SK-N-MC (cell line): ENCODE results near the gene AFF3.

Source experiments
- DNase-seq: peaks from one replicate; pipeline ENCODE4 v3.0.0-alpha.2; 2011; ENCODE audit warnings: low read depth, low spot score
- H3K27ac ChIP-seq: fragments of 200-600 bp; sonication (generic); 2 replicates; pipeline ENCODE4 v1.5.1; 2016; ENCODE audit warnings: mixed run types
- H3K36me3 ChIP-seq: fragments of 200-600 bp; sonication (generic); 2 replicates; pipeline ENCODE4 v1.6.1; 2017; ENCODE audit warnings: antibody characterized with exemption, low read length, mixed read lengths; ENCODE audit not compliant: insufficient read depth
- H3K4me3 ChIP-seq: fragments of 200-600 bp; sonication (generic); 2 replicates; pipeline ENCODE4 v1.5.1; 2016
- H3K9ac ChIP-seq: fragments of 200-600 bp; sonication (generic); 2 replicates; pipeline ENCODE4 v1.8.0; 2017; ENCODE audit warnings: mixed run types, mixed read lengths; ENCODE audit not compliant: insufficient read length
- H3K9me3 ChIP-seq: fragments of 200-600 bp; sonication (generic); 2 replicates; pipeline ENCODE4 v1.6.1; 2017; ENCODE audit warnings: low read depth, mild to moderate bottlenecking, antibody characterized with exemption, low read length, moderate library complexity, mixed read lengths
- EZH2 ChIP-seq: fragments of 200-600 bp; sonication (generic); IDR thresholded peaks from one replicate; pipeline ENCODE4 v1.6.1; 2017; ENCODE audit warnings: antibody characterized with exemption
- FOXP2 ChIP-seq: optimal IDR thresholded peaks from 2 replicates; pipeline ENCODE3; 2011; ENCODE audit warnings: mild to moderate bottlenecking, moderate library complexity; ENCODE audit not compliant: insufficient read depth; ENCODE audit errors: extremely low read length, control extremely low read depth
- POLR2AphosphoS5 ChIP-seq: IDR thresholded peaks from 2 replicates; pipeline ENCODE4 v1.6.1; 2012; ENCODE audit warnings: mild to moderate bottlenecking, low read depth, low read length, borderline replicate concordance

AFF3 gene

GRCh38 chr2:100140582-100140981, 1.8 kb downstream of the AFF3 start:
- Histone ChIP-seq H3K27ac (no peak overlapping the region), H3K9ac (no peak overlapping the region), H3K36me3 (no peaks in the 10 kb centered on the region), H3K4me3 (no peak overlapping the region), H3K9me3 (no peaks in the 10 kb centered on the region)
- TF ChIP-seq EZH2 (no peak), POLR2AphosphoS5 (no peak), FOXP2 (no peak)
- no peak for DNase-seq

- Histone ChIP-seq H3K27ac (no peak overlapping the region), H3K4me3 (no peak overlapping the region), H3K9ac (no peak overlapping the region), H3K9me3 (no peaks in the 10 kb centered on the region), H3K36me3 (no peaks in the 10 kb centered on the region)
- TF ChIP-seq FOXP2 = no peak
- no peak for TF ChIP-seq POLR2AphosphoS5
- TF ChIP-seq EZH2 = no peak
- no peak for DNase-seq
Measured at GRCh38 chr2:100137866-100138570, 4.4 kb downstream of the AFF3 start.

- H3K9me3 ChIP-seq = no peaks in the 10 kb centered on the region
- no peaks in the 10 kb centered on the region for H3K36me3 ChIP-seq
- H3K4me3 ChIP-seq = no peak overlapping the region
- no peak overlapping the region for H3K27ac ChIP-seq
- DNase-seq = no peak
- no peak overlapping the region for H3K9ac ChIP-seq
- TF ChIP-seq EZH2 = no peak
- TF ChIP-seq POLR2AphosphoS5 = no peak
- no peak for TF ChIP-seq FOXP2
Measured at GRCh38 chr2:100137318-100137717, 5.1 kb downstream of the AFF3 start.

GRCh38 chr2:100136310-100136709, 6.1 kb downstream of the AFF3 start:
- Histone ChIP-seq H3K36me3 (no peaks in the 10 kb centered on the region), H3K9me3 (no peaks in the 10 kb centered on the region), H3K4me3 (no peak overlapping the region), H3K27ac (no peak overlapping the region), H3K9ac (no peak overlapping the region)
- no peak for TF ChIP-seq POLR2AphosphoS5
- TF ChIP-seq EZH2 = no peak
- TF ChIP-seq FOXP2 = no peak
- no peak for DNase-seq

GRCh38 chr2:100135415-100135814, 7.0 kb downstream of the AFF3 start:
- Histone ChIP-seq H3K9me3 (no peaks in the 10 kb centered on the region), H3K9ac (no peak overlapping the region), H3K4me3 (no peak overlapping the region), H3K36me3 (no peaks in the 10 kb centered on the region), H3K27ac (no peak overlapping the region)
- no peak for TF ChIP-seq POLR2AphosphoS5
- no peak for TF ChIP-seq FOXP2
- TF ChIP-seq EZH2 = no peak
- no peak for DNase-seq

GRCh38 chr2:100130595-100131391, 11.6 kb downstream of the AFF3 start:
- Histone ChIP-seq H3K27ac (no peak overlapping the region), H3K9me3 (no peaks in the 10 kb centered on the region), H3K9ac (no peak overlapping the region), H3K4me3 (no peak overlapping the region), H3K36me3 (no peaks in the 10 kb centered on the region)
- no peak for TF ChIP-seq EZH2
- TF ChIP-seq POLR2AphosphoS5 = no peak
- no peak for TF ChIP-seq FOXP2
- DNase-seq = no peak

GRCh38 chr2:100126897-100127401, 15.4 kb downstream of the AFF3 start:
- TF ChIP-seq POLR2AphosphoS5 = no peak
- no peak for TF ChIP-seq EZH2
- TF ChIP-seq FOXP2 = no peak

GRCh38 chr2:100126201-100126600, 16.2 kb downstream of the AFF3 start:
- no peak overlapping the region for H3K4me3 ChIP-seq
- no peak overlapping the region for H3K27ac ChIP-seq
- TF ChIP-seq EZH2 (no peak), POLR2AphosphoS5 (no peak), FOXP2 (no peak)
- H3K9me3 ChIP-seq = no peaks in the 10 kb centered on the region
- DNase-seq = no peak
- H3K9ac ChIP-seq = no peak overlapping the region
- no peaks in the 10 kb centered on the region for H3K36me3 ChIP-seq

More at GRCh38 chr2:100126897-100127401, 15.4 kb downstream of the AFF3 start:
- Histone ChIP-seq H3K9ac (no peak overlapping the region), H3K36me3 (no peaks in the 10 kb centered on the region), H3K27ac (no peak overlapping the region), H3K9me3 (no peaks in the 10 kb centered on the region), H3K4me3 (no peak overlapping the region)
- no peak for DNase-seq
